ENCODE results near the gene SOCS1. TPM values are rescaled to one million over a fixed set of nuclear protein-coding genes. Genes with fewer than 3 reads are reported as not detected.

The SOCS1 gene
- polyA plus RNA-seq, 10 donors: 1.2 to 3.4 (median 2.3) TPM

DNA sequence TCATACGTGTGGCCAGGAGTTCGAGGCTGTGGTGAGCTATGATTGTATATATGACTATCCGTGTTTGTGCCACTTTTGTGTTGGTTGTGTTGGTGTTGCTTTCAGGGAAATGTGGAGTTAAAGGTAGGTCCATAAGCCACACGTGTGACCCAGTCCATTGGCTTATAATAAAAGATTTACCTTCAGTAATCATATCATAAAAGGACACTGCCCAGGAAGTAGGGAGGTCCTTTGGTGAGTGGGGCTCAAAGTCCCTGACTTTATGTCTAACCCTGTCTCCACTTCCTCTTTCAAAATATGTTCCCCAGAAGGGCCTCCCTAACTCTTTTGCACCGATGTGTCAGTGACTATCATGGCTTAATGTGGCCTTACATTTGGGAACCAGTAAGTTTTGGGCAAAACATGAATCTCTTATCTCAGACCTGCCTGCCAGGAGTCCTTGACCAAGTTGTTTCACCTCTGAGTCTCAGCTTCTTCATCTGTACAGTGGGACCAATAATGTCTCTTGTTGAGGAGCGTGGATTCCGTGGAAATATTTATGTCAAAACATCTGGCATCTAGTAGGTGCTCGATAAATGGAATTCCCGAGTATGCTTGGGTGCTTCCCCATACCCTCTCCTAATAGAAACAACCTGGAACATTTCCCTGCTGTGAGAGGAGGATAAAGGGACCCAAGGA, 8.3 kb upstream of the SOCS1 start:
- DNase-seq: no peak

DNA sequence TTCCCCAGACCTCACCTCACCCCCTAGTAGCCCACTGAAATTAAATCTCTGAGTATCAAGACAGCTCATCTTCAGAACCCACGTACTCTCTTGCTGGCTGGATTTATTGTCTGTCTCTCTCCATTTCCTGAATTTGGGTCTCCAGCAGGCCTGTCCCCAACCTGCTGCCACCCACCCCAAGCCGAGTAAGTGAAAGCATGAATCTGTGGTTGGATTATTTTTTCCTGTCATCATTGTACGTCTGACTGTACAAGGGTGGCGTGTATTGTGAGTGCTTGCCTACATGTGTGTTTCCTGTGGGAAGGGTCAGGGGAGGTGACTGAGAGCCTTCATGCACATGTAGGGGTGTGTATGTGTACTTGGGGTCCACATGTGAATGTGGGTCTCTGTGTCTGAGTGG, 7.7 kb upstream of the SOCS1 start:
- no peak for DNase-seq

DNA sequence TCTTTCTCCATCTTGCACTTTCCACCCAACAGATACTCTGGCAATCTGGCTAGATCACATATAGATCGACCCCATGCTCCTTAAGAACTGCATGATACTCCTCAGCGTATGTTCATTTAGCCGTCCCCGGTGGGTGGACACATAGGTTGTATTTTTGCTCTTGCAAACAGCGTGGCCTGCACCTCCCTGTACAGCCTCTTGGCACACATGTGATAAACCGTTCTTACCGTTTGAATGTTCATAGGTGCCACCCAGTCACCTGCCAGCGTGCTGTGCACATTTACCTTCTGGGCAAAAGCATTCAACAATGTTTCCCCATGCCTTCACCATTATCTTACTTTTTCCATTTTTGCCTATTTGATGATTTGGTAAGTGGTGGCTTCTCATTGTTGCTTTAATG, 6.9 kb upstream of the SOCS1 start:
- no peak for DNase-seq

DNA sequence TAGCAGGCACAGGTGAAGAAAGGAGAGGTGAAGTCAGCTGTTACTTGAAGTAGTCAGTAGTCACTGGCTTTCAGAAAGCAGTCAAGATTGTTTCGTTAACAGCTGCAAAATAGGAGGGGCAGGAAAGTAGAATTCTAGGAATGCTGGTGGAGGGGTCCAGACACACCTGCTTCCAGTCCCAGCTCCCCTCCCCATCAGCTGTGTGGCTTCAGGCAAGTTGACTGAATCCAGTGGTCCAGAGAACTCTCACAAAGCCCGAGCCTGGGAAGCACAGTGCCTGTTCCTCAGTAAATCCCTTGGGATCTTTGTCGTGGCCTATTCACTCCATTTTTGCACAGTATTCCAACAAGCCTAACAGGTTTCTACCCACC, 4.6 kb upstream of the SOCS1 start:
- no peak for DNase-seq

DNA sequence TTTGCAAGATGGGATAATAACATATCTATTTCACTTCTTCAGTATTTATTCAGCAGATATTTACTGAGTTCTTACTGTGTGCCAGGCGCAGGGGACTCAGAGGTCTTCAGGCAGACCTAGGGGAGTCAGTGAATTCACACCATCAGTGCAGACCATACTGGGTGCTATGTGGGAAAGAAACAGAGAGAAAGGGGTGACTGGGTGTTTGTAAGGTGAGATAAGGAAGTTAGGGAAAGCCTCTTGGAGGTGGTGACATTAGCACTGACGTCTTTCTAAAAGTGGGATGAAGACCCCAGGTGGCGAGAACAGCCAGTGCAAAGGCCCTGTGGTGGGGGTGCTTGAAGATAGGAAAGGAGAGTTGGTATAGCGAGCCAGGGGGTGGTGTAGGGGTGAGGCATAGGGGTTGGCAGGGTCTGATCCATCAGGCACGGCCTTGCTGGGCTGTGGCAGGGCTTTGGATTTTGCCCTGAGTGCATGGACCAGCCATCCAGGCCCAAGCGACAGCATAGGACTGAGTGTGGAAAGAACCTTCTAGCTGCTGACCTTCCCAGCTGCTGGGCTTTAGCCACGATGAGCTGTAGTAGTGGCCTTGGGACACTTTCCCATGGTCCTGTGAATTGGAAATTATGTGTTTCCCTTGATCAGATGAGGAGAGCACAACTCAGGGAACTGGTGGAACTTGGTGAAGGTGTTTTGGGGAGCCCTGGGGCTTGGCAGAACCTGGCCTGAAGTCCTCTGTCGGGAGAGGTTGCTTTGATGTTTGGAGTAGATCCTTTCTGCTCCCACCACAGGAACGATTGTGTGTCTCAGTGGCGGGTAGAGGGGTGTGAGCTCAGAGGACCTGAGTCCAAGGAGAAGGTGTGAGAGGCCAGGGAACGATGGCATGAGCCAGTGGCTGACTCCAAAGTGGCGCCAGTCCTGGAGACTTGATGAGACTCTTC, 3.9 kb upstream of the SOCS1 start:
- no peak for DNase-seq

DNA sequence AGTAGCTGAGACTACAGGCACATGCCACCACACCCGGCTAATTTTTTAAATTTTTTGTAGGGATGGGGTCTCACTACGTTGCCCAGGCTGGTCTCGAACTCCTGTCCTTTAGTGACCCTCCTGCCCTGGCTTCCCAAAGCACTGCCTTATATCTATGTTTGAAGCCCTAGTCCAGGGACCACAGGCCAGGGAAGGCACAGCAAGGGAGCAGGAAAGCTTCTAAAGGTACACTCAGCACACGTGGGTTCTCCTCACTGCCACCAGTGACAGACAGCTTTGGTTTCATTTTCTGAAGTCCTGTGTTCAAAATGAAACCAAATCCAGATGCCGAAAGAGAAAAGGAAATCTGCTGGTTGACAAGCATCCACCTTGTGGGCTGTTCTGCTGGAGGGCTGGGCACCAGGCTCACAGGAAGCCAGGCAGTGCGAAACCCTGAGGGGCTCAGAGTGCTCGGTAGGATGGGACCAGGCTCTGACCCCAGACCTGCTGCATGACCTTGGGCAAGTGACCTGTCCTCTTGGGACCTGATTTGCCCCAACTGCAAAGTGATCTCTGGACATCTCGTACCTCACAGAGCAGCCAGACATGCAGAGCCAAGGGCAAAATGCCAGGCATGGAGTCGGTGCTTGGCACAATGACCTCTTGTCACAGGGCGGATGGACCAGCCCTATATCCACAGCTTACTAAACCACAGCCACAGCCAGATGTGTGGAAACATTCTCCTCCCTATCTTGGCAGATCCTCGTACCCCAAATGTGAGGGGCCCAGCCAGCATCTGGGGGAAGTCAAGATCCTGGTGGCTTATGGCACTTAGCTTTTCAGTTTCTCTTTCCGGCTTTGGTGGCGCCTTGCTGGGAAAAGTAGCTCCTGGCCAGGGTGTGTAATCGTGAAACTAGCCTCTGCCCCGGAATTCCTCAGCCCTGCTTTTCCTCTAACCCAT, 2.8 kb upstream of the SOCS1 start:
- peak in 1 of 3 donors; percentile 56 for DNase-seq

DNA sequence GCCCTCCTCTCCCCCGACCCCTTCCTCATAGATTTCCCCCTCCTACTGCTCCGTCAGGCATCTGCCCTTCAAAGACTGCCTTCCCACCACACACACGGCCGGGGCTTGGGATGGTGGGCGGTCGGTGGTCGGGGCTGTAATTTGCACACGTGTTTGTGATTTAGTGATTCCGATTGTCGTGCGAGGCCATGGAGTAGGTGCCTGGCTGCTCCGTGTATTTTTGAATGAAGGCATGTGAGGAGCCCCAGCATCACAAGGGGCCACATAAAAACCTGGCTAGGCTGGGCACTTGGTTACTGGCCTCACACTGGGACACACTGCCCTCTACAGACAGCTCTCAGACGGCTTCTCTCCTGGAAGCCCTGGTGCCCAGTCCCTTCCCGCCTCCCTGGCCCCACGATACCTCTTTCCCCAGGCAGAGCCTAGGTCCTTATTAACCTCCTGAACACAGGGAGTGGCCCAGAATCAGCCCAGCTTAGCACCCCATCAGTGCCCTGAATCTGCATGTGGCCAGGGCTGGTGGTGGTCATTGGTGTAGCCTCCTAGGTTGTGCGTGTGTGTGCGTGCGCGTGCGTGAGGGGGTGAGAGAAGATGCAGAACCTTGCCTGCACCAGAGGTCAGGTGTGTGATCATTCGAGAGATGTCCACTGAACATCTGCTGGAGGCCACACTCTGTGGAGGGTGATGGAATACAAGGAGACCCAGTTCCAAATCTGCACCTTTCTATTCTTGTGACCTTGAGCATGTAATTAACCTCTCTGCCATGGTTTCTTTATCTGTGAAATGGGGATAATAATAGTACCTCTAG, 1.3 kb upstream of the SOCS1 start:
- DNase-seq: peak; percentile 81 to 92 (median 84)

DNA sequence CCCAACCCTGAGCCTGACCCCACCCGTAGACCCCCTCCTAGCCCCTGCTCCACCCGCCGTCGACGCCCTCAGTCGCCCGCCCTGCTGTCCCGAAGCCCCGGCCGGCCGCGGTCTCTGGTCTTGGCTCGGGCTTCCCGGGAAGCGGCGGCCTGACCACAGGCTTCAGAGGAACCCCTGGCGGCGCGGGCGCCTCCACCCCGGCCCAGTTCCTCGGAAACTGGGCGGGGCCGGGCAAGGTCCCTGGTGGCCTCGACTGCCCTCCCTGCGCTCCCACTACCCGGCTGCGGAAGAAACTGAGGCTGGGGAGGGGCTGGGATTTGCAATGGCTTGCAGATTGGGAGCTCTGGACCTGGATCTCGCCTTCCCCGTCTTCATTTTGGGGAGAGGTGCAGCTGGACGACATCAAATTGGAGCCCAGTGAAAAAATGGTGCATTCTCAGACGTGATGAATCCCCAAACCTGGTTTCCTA, 692 bp upstream of the SOCS1 start:
- peak in 2 of 3 donors; percentile 58 to 86 for DNase-seq

DNA sequence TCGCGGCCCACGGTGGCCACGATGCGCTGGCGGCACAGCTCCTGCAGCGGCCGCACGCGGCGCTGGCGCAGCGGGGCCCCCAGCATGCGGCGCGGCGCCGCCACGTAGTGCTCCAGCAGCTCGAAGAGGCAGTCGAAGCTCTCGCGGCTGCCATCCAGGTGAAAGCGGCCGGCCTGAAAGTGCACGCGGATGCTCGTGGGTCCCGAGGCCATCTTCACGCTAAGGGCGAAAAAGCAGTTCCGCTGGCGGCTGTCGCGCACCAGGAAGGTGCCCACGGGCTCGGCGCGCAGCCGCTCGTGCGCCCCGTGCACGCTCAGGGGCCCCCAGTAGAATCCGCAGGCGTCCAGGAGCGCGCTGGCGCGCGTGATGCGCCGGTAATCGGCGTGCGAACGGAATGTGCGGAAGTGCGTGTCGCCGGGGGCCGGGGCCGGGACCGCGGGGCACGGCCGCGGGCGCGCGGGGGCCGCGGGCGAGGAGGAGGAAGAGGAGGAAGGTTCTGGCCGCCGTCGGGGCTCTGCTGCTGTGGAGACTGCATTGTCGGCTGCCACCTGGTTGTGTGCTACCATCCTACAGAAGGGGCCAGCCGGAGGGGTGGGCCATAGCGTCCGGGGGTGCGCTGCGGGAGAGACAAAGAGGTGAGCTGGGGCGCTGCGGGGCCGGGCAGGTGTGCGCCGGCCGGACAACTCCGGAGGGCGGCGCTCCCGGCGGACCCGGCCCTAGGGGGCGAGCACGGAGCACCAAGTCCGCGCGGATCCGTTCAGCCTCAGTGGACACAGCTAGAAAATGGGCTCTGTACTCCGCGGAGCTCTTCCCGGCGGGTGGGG, 879 bp downstream of the SOCS1 start:
- DNase-seq: peak; percentile 34 to 91 (median 65)

DNA sequence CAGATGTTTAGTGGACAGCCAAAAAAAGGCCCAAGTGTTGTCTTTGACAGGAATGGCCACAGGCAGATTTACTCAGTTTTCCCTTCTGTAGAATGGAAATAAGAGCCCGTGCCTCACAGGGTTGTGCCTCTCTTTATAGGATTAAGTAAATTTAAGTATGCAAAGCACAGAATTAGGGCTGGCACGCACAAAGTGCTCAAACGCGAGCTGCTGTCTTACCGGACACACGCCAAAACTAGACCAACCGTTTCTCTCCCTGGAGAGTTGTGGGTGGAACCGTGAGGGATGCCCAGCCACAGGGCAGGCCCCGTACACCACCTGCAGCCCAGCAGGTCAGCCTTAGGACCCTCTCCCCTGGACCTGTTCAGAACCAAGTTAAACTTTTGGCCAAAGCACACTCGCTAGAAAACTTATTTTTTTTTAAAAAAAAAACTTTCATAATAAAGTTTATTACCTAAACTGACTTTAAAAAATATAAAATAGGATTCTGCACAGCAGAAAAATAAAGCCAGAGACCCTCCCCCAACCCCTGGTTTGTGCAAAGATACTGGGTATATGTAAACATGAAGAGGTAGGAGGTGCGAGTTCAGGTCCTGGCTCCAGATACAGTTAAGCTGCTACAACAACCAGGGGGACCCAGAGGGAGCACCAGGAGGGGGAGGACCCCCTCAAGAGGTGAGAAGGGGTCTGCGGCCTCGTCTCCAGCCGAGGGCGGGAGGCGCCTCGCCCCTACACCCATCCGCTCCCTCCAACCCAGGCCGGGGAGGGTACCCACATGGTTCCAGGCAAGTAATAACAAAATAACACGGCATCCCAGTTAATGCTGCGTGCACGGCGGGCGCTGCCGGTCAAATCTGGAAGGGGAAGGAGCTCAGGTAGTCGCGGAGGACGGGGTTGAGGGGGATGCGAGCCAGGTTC, 1.8 kb downstream of the SOCS1 start:
- no peak for DNase-seq

DNA sequence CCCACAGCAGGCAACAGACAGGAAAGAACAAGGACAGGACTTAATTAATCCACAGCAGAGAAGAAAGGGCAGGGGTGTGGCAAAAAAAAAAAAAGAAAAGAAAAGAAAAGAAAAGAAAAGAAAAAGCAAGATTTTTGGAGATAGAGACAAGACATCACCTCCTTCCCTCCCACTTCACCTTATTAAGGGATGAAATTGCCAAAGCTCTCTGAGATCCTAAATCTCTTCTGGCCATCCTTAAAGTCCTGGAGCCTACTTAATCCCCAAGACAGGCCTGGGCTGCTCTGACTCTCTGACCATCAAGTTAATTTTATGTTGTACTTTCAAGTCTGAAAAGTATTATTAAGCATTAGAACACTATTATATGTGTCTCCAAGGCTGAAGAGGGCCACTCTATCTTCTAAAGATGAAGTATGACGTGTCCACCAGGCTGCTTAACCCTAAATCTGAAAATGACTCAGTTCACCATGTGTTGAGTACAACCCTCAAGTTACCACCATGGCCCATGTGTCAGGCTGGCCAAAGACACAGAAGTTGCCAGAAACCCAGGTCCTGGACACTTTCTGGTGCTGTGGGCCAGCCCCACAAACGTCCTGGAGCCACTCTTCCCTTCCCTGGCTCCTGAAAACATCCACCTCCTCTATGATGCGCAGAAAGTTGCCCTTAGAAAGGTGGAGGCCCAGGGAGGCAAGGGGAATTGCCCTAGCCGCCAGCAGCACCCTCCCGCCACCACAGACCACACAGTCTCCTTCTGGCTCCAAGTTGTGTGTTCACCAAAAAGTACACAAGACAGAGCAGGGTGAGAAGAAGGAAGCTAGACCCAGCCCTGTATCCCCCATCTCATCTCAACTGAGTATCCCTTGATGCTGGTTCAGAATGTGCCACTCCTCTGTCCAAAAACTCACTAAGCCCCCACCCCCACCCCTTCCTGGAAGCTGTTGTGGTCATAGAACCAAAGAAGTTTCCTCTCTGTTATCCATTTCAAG, 2.7 kb downstream of the SOCS1 start:
- DNase-seq: no peak

DNA sequence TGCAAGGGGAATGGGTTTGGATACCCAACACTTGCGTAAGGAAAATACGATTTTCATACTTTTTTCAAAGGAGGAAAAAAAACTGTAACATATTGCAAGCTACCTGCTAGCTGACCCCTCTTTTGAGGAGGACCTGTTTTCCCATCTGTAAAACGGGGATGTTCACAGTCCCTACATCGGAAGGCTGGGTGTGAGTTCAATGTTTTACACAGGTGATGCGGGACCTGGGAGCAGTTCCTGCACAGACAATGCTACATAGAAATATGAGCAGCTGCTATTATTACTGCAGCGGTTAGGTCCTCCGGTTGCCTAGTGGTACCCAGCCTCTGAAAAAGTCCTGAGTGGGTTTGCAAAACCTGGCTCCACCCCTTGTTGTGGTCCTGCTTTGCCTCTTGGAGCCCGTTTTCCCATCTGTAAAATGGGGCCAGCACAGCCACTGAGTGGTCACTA, 3.5 kb downstream of the SOCS1 start:
- DNase-seq: no peak

DNA sequence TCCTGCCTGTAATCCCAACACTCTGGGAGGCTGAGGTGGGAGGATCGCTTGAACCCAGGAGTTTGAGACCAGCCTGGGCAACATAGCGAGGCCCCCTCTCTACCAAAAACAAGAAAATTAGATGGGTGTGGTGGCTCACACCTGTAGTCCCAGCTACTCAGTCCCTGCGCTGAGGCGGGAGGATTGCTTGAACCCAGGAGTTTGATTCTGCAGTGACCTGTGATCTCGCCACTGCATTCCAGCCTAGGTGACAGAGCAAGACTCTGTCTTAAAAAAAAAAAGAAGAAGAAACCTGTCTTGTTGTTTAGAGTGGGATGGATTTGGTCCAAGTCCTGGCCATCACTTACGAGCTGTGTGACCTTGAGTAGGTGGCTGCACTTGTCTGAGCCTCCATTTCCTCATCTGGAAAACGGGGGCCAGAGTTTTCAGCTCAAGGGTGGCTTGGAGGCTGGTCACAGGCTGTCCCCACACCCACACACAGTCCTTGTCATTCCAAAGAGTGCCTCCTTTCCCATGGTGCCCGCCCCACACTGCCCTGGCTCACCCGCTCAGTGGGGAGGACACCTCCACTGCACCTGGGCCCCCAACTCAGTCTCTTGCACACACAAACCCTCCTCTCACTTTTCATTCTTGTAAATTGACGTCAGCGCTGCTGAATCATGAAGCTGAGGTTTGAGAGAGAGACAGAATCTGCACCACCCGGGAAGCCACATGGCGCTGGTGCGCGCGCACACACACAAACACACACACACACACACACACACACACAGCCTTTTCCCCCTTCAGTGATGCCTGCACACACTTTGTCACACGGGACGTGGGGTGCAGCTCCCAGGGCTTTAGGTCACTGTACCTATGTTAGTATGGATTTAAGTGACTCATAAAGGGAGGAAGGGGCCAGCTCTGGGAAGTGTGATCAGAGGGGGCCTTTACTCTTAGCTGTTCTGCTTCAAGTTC, 4.2 kb downstream of the SOCS1 start:
- peak in 1 of 3 donors; percentile 43 for DNase-seq

DNA sequence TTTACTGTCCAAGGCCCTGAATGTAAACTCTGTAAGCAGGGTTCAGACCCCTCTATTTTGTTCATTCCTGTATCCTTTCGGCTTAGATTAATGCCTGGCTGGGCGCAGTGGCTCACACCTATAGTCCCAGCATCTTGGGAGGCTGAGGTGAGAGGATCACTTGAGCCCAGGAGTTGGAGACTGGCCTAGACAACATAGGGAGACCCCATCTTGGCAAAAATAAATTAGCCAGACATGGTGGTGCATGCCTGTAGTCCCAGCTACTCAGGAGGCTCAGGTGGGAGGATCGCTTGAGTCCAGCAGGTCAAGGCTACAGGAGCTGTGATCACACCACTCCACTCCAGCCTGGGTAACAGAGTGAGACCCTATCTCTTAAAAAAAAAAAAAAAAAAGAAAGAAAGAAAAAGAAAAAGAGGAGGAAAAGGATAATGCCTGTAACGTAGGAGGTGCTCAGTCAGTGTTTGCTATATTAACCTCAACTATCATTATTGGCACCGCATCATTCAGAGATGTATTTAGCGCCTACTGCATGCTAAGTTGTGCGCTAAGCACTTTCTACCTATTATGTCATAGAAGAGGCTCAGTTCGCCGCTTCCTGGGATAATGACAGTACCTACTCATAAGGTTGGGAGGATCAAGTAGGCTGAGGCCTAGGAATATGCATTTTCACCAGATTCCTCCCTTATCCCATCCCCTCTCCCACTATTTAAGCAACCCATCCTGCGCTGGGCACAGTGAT, 5.0 kb downstream of the SOCS1 start:
- no peak for DNase-seq

DNA sequence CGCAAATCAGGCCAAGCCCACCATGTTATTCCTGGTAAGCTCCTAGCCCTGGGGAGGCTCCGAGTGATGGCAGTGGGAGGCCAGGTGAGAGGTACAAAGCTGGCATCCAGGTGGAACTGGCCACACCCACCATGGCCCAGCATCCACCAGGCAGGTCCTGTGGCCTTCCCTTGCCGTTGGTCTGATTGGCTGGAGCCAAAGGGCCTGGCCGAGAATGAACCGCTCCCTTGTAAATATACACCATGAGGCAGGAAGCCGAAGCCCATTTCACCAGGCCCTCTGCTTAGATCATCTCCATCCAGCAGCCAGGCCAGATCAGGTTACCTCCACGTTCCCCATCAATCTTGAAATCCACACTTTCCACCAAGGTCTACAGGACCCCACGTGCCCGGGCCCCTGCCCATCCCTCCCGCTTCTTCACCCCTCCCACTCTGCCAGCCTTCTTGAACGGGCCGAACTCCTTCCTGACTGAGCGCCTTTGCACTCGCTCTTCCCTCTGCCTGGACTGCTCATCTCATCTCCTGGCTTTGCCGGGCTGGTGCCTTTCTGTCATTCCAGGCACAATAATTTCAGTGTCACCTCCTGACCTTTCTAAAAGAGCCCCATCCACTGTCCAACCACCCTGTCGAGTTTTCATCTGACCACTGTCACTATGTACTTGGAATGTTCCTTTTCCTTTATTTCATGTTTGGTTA, 5.8 kb downstream of the SOCS1 start:
- DNase-seq: no peak
